T-helper 2 cell (primary cell): Measurements from ENCODE around the gene SENP5.

Experiments used
- DNase-seq, 5 experiments: peaks; one replicate each; pipeline versions ENCODE4 v3.0.0 to v3.0.0-alpha.2; 2012 to 2022

SENP5 gene

GRCh38 chr3:196969660-196970546, 102.2 kb downstream of the SENP5 start:
- peak; percentile 49 to 72 (median 53) for DNase-seq

- no peak for DNase-seq
Measured at GRCh38 chr3:196970547-196971093, 102.9 kb downstream of the SENP5 start.

DNA sequence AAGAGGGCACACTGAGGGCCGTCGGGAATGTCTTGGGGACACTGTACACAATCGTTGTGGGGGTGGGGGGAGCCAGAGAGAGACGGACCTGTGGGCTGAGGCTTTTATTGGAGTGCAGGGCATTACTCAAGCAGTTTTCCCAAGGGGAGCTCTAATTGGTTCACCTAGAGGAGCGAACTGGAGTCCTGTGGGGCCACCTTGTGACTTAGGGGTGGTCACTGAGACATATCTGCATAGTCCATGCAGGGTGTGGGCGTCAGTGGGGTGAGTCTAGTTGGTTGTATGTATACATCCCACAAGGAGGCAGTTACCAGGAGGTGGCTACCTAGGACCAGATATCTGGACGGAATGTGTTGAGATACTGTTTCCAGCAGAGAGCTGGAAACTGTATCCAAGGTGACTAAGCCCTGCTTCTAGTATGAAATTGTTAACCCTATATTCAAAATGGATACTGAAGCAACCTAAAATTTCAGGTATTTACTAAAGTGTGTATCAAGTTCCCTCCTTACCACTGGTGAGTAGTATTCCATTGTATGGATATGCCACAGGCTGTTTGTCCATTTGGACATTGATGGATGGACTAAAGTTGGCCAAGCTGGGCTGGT, 103.5 kb downstream of the SENP5 start:
- DNase-seq: no peak

DNA sequence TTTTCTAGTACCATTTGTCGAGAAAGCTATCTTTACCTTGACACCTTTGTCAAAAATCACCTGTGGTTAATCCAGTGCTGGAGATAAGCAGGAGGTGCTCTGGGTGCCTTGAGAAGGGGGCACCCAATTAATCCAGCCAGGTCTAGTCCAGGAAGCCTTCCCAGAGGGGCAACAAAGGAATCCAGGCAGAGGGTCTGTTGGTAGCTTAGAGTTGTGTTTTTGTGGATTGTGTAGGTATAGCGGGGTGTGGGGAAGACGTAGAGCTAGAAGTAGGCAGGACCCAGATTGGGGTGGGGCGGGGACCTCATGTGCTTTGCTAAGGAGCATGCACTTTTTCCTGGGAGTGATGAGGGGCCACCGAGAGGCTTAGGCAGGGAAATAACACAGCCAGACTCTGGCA, 106.9 kb downstream of the SENP5 start:
- no peak for DNase-seq

- no peak for DNase-seq
Measured at GRCh38 chr3:196975349-196975748, 107.6 kb downstream of the SENP5 start.

DNA sequence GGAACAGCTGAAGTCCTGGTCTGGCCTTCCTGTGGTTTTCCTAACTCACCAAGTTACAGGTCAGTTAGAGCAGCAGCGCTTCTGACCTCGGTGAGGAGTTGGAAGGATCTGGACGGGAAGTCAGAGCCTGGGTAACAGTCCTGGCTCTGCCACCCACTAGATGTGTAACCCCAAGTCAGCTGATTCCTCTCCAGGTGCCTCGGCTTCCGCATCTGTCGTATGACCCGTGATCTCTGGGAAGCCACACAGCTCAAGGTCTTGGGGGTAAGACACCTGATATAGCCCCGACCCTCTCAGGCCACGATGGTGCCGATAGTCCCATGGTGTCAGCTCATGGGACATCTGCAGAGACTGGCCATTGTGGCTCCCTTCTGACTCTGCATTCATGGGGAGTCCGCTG, 109.2 kb downstream of the SENP5 start:
- no peak for DNase-seq

DNA sequence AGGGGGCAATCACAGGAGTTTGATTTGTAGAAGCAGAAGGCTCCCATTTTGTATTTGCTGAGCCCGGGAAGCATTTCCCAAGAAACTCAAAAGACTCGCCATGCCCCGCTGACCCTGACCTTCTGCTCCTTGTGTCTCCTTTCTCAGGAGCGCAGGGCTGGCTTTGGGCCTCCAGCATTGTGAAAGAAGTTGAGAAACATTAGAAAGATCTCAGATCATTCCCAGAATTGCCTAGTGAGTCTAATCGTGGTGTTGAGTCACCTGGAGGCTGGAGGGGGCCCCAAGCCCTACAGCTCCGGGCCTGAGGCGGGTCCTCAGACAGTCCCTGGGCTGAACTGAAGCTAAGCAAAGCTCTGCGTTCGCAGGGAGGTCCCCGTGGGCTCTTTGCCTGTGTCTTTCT, 111.8 kb downstream of the SENP5 start:
- no peak for DNase-seq

- DNase-seq: no peak
Measured at GRCh38 chr3:196981657-196982056, 113.9 kb downstream of the SENP5 start.

- DNase-seq: no peak
Measured at GRCh38 chr3:196983186-196983585, 115.5 kb downstream of the SENP5 start.
